NCI-H82 (cell line): ENCODE measurements around the gene SLC44A2.
A peak's percentile ranks its signal among the peaks of the same experiment; 100 is the strongest.
"Not testable (repeated sequence)": the region's sequence is repeated elsewhere in the genome, so short reads cannot be mapped to it uniquely, and the experiment has no call there.

Experiments
- DNase-seq: peaks from one replicate; lab custom pipeline; 2025; lab: John Stamatoyannopoulos, UW

The SLC44A2 gene

GRCh38 chr19:10651851-10652250, 26.5 kb downstream of the SLC44A2 start:
- DNase-seq, result no peak

DNA sequence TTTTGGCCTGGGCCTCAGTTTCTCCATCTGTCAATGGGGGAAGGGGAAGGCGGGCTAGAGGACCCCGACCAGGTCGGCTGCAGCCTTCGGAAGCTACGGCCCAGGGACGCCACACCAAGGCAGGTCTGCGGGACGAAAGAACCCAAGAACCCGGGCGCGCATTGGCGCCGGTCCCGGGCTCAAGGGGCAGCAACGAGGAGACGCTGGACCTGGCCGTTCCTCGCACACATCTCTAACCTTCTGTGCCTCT, 28.1 kb downstream of the SLC44A2 start:
- DNase-seq, result no peak

- DNase-seq, result peak; percentile 100
Measured at GRCh38 chr19:10653732-10654609, 28.6 kb downstream of the SLC44A2 start, which contains the start of gene ILF3. ILF3 (plus strand) TSS chr19:10654346; CDS start chr19:10670606, 16,260 bp downstream.

- peak; percentile 84 for DNase-seq
Measured at GRCh38 chr19:10654610-10655456, 29.5 kb downstream of the SLC44A2 start.

GRCh38 chr19:10655457-10656312, 30.3 kb downstream of the SLC44A2 start:
- DNase-seq, result peak; percentile 60

GRCh38 chr19:10660346-10660745, 35.0 kb downstream of the SLC44A2 start:
- no peak for DNase-seq

- DNase-seq, result no peak
Measured at GRCh38 chr19:10661946-10662345, 36.6 kb downstream of the SLC44A2 start.

DNA sequence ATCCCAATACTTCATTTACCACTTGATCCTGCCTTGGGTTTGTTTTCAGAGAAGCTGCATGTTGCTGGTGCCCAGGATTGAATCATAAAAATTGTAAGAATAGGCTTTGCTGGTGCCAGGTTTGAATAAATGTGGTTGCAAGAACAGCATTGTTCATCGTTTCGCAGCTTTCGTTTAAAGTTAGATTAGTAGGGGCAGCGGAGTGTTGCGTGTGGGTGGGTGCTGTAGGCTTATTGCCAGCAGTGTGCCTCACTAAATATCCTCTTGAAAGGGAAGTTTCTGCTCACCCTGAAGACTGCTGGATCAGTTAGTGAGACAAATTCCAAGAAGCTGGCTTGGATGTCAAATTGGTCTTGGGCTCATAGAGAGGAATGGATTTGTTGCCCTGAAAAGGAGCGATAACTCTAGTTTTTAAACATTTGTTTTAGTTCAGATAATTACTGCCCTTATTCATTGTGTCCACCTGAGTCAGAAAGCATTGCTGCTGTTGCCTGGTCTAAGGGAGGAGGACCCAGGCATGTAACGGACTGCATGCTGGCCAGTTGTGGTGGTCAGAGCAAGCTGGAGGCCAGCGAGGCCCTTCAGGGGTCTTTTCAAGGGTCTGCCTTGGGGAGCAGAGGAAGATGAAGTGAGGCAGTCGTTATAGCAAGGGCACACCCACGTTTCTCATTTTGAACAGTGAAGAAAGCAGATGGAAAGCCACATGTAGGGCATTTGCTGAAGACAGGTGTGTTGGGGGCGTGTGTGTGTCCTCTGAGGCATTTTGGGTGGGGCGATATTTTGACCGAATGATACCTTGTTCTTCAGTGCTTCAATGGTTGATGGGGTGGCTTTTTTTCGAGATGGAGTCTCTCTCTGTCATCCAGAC, 37.3 kb downstream of the SLC44A2 start:
- no peak for DNase-seq

- DNase-seq, result not testable (repeated sequence)
Measured at GRCh38 chr19:10663252-10663563, 37.9 kb downstream of the SLC44A2 start.

GRCh38 chr19:10667867-10668266, 42.5 kb downstream of the SLC44A2 start:
- DNase-seq, result no peak

- DNase-seq, result no peak
Measured at GRCh38 chr19:10669246-10669645, 43.9 kb downstream of the SLC44A2 start.

GRCh38 chr19:10670182-10670581, 44.8 kb downstream of the SLC44A2 start:
- no peak for DNase-seq

GRCh38 chr19:10670876-10671804, 45.8 kb downstream of the SLC44A2 start:
- no peak for DNase-seq

- DNase-seq, result not testable (repeated sequence)
Measured at GRCh38 chr19:10671922-10672321, 46.6 kb downstream of the SLC44A2 start.

GRCh38 chr19:10675214-10675613, 49.9 kb downstream of the SLC44A2 start:
- DNase-seq, result not testable (repeated sequence)

DNA sequence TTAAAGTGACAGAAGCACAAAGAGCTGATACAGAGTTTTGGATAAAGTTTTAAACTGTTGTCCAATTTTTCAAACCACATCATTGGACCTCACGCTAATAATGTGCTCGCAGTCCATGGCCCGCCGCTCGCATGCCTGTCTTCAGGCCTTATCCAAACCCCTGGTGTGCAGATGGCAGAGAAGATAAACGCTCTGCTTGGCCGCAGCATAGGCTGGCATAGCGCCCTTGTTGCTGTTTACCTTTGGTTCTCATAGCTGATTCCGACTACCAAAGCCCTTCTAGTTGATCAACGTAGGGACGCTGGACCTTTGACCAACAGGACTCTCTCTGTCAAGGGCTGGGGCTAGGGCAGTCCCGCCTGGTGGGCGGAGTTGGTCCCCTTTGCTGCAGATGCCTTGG, 52.4 kb downstream of the SLC44A2 start:
- no peak for DNase-seq

GRCh38 chr19:10678813-10679212, 53.5 kb downstream of the SLC44A2 start:
- no peak for DNase-seq

GRCh38 chr19:10679743-10680142, 54.4 kb downstream of the SLC44A2 start:
- DNase-seq, result no peak

DNA sequence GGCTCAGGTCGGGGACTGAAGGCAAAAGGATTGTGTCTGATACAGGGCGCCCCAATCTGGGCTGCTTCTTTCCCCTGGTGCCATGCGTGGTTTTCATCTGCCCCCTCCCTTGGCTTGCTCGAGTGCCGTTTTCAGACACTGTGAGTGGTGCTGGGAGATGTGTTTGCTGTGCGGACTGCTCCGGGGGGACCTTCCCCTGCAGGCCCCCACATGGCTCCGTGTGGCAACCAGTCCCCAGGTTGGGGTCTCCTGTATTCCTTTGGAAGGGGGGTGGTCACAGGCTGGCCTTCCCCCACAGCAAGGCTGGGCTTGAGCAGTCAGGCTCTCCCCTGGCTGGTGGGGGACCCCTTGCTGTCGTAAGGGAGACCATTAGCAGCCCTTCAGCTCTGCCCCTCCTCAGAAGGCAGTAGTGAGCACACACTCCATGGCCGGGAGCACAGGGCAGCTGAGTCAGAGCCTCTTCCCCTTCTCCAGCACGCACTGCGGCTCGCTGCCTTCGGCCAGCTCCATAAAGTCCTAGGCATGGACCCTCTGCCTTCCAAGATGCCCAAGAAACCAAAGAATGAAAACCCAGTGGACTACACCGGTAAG, 55.3 kb downstream of the SLC44A2 start:
- no peak for DNase-seq

DNA sequence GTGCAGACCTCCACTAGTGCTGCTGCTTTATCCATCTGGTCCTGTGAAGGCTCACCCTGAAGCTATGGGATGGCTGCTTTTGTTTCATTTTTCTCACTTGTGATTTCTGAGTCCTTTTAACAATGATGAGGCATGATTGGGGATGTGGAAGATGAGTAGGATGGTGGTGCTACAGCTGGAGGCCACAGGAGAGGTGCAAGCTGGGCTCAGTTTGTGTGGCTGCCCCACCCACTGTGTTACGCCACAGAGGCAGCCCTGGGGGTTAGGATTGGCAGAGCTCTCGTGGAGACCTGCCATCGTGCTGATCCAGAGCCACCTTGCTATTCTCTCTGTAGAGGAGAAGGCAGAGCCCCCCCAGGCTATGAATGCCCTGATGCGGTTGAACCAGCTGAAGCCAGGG, 56.3 kb downstream of the SLC44A2 start:
- DNase-seq, result no peak
